Measurements from ENCODE around the gene BACH2. TPM values are rescaled to one million over a fixed set of nuclear protein-coding genes. Genes with fewer than 3 reads are reported as not detected.

The BACH2 gene
- polyA plus RNA-seq, 1 donor (not counting 4 experiments of a cell fraction or from before 2014, with no cell fraction given) = 0.50 TPM

GRCh38 chr6:90015883-90016282 is 280.8 kb downstream of the BACH2 start:
- Histone ChIP-seq H3K27me3 (ENCODE audit: control insufficient read depth, extremely low read depth, insufficient read depth, low read length) (no peaks in the 10 kb centered on the region), H3K9me3 (ENCODE audit: control insufficient read depth, low read depth, low read length) (no peaks in the 10 kb centered on the region), H3K79me2 (ENCODE audit: control insufficient read depth, insufficient read depth, low read length) (no peaks in the 10 kb centered on the region), H3K36me3 (ENCODE audit: control insufficient read depth in 2 of 2, extremely low read depth in 1 of 2, insufficient read depth in 2 of 2, low read length in 2 of 2) (no peaks in the 10 kb centered on the region), H3K4me3 (ENCODE audit: control insufficient read depth in 2 of 3, extremely low read depth in 1 of 3, insufficient read depth in 2 of 3, low read depth in 1 of 3, low read length in 3 of 3) (no peak overlapping the region), H3K4me1 (ENCODE audit: control insufficient read depth, extremely low read depth, insufficient read depth, low read length) (no peaks in the 10 kb centered on the region), H3K9me1 (ENCODE audit: control insufficient read depth, extremely low read depth, insufficient read depth, low read length) (no peaks in the 10 kb centered on the region), H3K27ac (ENCODE audit: control insufficient read depth, insufficient read depth, low read length) (no peak overlapping the region), H4K20me1 (ENCODE audit: control insufficient read depth, extremely low read depth, insufficient read depth, low read length) (no peaks in the 10 kb centered on the region), H3K9ac (ENCODE audit: control insufficient read depth, extremely low read depth, insufficient read depth, low read length) (no peak overlapping the region), H2AFZ (ENCODE audit: control insufficient read depth, low read length) (no peak overlapping the region), H3K4me2 (ENCODE audit: control insufficient read depth, extremely low read depth, insufficient read depth, low read depth, low read length) (no peak overlapping the region)
- FAIRE-seq (no peak), DNase-seq (ENCODE audit: low read depth, low spot score) (no peak)
- TF ChIP-seq EZH2 (IDR thresholded peaks at IDR 0.05; ENCODE audit: low read length) (no peak), CTCF (optimal IDR thresholded peaks at IDR 0.05 in 1 of 3, IDR thresholded peaks at IDR 0.05 in 1 of 3, conservative IDR thresholded peaks at IDR 0.05 in 1 of 3; ENCODE audit: extremely low read depth in 1 of 3, insufficient read depth in 2 of 3, low read length in 3 of 3) (no peak)
- dilution Hi-C loops (cut with MboI; ENCODE audit: extremely low pct_ligation_motif_present, low sequenced_read_pairs) = no loop called here

- dilution Hi-C loops (cut with MboI; ENCODE audit: extremely low pct_ligation_motif_present, low sequenced_read_pairs) = no loop called here
- FAIRE-seq = peak; percentile 73
- Histone ChIP-seq H3K4me2 (ENCODE audit: control insufficient read depth, extremely low read depth, insufficient read depth, low read depth, low read length) (peak overlapping the region; percentile 41), H3K79me2 (ENCODE audit: control insufficient read depth, insufficient read depth, low read length) (no peaks in the 10 kb centered on the region), H3K4me3 (ENCODE audit: control insufficient read depth in 2 of 3, extremely low read depth in 1 of 3, insufficient read depth in 2 of 3, low read depth in 1 of 3, low read length in 3 of 3) (no peak overlapping the region), H2AFZ (ENCODE audit: control insufficient read depth, low read length) (peak overlapping the region; percentile 72), H3K27ac (ENCODE audit: control insufficient read depth, insufficient read depth, low read length) (peak overlapping the region; percentile 26), H3K36me3 (ENCODE audit: control insufficient read depth in 2 of 2, extremely low read depth in 1 of 2, insufficient read depth in 2 of 2, low read length in 2 of 2) (no peaks in the 10 kb centered on the region), H3K9me1 (ENCODE audit: control insufficient read depth, extremely low read depth, insufficient read depth, low read length) (no peaks in the 10 kb centered on the region), H3K9ac (ENCODE audit: control insufficient read depth, extremely low read depth, insufficient read depth, low read length) (no peak overlapping the region), H3K9me3 (ENCODE audit: control insufficient read depth, low read depth, low read length) (no peaks in the 10 kb centered on the region), H4K20me1 (ENCODE audit: control insufficient read depth, extremely low read depth, insufficient read depth, low read length) (no peaks in the 10 kb centered on the region), H3K27me3 (ENCODE audit: control insufficient read depth, extremely low read depth, insufficient read depth, low read length) (no peaks in the 10 kb centered on the region), H3K4me1 (ENCODE audit: control insufficient read depth, extremely low read depth, insufficient read depth, low read length) (peaks cover 12% of the 10 kb centered on the region)
- TF ChIP-seq CTCF (optimal IDR thresholded peaks at IDR 0.05 in 1 of 3, IDR thresholded peaks at IDR 0.05 in 1 of 3, conservative IDR thresholded peaks at IDR 0.05 in 1 of 3; ENCODE audit: extremely low read depth in 1 of 3, insufficient read depth in 2 of 3, low read length in 3 of 3) (no peak), EZH2 (IDR thresholded peaks at IDR 0.05; ENCODE audit: low read length) (no peak)
- no peak for DNase-seq (ENCODE audit: low read depth, low spot score)
These were observed 287.6 kb downstream of the BACH2 start for GRCh38 chr6:90008908-90009501.

Data from keratinocyte (primary cell).